Nucleus accumbens (tissue), 56 donors: ENCODE data around the gene ALS2.
"Not testable (repeated sequence)": the region's sequence is repeated elsewhere in the genome, so short reads cannot be mapped to it uniquely, and the experiment has no call there.

Experiments used
- DNase-seq, 56 donors: peaks; one replicate each; lab custom pipeline; 2025; lab: John Stamatoyannopoulos, UW

ALS2 gene

DNA sequence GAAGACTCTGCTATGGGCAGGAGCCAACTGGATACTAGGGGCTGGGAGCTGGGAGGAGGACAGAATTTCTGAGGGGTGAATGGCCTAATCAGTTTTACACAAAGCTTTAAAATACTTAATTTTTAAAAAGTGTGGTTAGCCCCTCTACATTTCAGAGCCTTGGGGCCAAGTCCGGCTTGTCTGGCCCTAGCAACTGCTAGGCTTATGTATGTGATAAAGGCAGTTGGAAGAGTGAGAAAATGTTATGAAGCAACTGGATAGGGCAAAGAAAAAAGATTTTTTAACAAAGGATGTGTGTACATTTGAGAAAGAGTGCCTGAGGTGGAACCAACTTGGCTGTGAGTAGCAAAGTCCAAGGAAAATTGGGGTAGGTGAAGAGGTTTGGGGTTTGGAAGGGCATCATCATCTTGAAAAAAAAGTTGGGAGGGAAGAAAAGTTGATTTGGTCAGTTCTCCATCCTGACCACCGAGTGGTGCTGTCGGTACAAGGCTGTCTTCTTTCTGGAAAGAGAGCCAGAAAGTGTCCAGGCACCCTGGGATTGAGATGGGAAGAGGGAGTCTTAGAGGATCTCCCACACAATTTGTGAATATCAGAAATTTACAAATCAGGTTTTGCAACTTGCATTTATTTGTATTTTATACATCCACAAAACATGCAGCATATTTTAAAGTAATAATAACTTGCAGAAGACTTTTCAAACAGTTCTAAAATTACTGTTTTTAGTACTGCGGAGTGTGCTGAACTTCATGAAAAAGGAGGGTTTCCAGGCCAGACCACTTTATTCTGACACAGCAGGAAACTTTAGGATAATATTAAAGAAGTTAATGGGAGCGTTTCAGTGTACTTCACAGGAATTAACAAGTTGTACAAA, 15.1 kb upstream of the ALS2 start:
- peak in 6 of 56 donors; percentile 0 to 21 (median 12) for DNase-seq

DNA sequence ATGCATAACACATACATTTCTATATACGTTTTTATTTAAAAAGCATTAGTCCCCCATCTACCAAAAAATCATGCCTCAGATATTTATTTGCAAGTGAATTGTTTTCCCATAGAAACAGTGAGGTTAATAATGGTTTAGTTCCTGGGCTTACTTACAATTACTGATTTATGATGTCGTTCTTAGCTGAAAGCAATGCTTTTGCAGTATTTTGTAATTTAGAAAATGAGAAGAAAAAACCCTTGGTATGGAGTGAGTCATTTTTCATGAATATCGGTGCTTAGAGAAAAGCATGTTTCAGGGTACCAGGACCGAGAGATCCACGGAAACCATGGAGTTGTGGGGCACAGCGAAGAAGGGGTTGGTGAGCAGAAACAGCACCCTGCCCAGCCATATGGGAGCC, 13.6 kb upstream of the ALS2 start:
- no peak for DNase-seq

DNA sequence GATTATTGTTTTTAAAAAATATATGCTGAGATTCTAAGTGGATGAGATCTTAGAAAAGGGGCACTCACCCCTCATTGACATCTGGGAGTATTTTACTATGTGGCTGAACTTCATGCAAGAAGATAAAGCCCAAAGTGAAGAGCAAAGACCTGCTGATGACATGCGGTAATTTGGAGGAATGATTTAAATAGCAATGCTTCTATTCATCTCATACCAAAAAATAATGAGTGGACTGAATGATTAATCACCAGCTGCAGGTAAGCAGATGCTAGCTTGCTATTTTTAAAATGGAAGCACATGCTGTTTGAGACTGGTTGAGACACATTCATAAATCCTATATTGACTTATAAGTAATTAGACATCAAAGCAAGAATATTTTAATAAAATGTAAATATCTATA, 12.9 kb upstream of the ALS2 start:
- no peak for DNase-seq

DNA sequence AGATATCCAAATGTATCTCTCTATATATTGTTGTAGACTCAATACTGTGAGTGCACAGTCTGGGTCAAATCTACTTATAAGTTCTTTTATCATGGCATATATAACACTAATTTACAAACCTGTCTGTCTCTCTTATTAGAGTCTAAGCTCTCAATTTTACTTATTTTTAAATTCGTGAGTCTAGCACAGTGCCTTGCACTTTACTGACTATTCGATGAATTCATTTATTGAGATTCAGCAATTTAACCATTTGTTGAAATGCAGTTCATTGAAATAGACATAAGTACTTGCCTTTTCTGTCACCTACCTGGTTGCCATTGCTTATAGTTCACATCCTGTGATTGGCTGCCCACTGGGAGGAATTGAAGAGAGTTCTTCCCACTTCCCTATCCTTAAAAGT, 10.3 kb upstream of the ALS2 start:
- no peak for DNase-seq

DNA sequence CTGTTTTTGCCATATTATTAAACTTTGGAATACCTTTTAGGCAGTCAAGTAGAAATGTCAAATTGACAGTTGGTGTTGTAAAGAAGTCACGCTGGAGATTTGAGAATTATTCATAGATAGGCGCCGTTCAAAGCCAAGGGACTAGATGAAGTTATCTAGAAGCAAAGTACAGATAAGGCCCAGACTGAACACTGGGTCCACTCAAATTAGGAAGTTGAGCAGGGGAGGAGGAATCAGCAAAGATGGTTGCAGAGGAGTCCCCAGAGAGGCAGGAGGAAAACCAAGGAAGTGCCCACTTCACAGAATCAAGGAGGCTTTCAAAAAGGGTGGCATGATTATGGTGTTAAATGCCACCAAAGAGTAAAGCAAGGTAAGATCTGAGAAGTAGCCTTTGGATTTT, 9.6 kb upstream of the ALS2 start:
- DNase-seq = no peak

DNA sequence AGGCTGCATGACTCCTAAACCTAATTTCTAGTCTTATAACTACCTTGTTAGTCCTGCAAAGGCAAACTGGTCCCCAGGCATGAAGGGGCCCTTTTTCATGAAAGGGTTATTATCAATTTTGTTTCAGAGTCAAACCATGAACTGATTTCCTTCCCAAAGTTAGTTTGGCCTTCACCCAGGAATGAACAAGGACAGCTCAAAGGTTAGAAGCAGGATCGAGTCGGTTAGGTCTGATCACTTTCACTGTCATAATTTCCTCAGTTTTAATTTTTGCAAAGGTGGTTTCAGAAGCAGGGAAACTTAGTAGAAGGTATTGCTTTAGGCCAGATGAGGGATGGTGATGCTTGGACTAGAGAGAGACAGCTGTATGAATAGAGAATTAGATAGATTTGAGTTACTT, 8.7 kb upstream of the ALS2 start:
- no peak for DNase-seq

DNA sequence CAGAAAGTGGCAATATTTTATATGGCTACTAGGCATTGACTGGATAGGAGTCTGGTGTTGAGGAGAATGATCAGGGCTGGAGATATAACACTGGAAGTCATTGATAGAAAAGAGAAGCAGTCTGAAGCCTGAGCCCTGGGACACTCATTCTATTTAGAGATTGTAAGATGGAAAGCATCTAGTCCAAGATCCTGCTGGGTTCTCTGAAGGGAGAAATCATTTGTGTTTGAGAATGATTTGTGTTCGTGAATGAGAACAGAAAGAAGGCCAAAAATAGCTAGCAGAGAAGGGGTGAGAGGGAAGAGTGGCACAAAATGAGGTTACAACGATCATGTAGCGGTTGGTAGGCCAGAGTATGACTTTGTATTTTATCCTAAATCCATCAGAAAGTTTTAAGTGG, 7.6 kb upstream of the ALS2 start:
- DNase-seq = no peak

DNA sequence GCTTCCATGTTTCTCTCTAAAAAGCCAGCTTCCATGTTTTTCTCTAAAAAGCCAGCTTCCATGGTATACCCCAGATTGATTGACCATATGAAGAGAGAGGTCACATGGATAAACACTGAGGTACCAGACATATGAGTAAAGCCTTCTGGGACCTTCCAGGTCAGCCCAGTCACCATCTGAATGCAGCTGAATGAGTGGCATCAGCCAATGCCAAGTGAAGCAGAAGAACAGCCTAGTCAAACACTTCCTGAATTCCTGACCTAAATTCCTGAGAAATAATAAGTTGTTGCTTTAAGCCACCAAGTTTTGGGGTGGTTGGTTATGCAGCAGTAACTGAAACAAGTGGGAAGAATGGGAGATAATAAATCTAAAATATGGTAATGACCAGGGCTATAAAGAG, 5.7 kb upstream of the ALS2 start:
- no peak for DNase-seq

DNA sequence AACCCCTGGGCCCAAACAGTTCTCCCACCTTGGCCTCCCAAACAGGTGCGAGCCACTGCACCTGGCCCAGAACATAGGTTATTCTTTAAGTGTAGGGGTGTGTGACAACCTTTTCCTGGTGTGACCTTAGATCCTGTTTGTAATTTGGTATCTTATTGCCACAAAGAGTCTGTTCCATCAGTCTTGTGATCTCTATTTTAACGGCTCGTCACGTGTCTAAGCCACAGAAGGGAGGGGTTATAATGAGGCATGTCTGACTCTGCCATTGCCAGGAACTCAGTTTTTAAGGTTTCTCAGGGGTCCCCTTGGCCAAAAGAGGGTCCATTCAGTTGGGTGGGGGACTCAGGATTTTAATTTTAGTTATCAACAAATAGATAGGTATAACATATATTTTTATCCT, 4.4 kb upstream of the ALS2 start:
- no peak for DNase-seq

DNA sequence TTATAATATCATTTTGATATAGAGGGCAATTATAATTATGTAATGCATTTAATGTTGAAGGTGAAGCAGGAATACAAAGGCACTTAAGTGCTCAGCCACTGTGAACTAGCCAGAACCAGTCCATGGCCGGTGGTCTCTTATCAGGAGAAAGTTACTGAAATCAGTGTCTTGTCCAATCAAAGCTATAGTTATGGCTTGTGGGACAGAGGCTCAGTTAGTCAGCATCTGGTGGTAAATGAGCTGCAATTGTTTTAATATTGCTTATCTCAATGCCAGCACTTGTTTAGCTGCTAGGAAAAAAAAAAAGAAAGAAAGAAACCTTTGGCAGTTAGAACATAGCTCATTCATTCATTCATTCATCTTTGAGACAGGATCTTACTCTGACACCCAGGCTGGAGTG, 3.8 kb upstream of the ALS2 start:
- no peak for DNase-seq

DNA sequence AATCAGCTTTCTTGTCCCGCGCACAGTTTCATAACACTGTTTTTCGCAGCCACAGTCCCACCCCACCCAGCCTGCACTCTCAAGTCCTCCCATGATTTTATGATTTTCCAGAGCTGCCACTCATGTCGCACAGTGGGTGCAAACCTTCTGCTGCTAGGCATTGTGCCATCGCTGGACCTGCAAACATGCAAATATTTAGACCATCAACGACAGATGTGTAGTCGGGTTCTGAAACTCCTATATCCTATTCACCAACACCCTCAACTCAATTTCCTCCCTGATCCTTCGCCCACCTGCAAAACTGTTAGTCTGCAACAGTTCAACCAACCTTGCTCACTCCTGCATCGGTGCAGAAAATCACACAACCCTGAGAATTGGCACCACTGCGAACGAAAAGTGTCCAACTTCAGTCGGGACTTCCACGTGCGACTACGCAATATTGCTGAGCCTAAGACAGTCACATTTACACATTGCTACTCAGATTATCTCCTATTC, 871 bp upstream of the ALS2 start:
- DNase-seq = peak in 39 of 56 donors; percentile 4 to 76 (median 51)

DNA sequence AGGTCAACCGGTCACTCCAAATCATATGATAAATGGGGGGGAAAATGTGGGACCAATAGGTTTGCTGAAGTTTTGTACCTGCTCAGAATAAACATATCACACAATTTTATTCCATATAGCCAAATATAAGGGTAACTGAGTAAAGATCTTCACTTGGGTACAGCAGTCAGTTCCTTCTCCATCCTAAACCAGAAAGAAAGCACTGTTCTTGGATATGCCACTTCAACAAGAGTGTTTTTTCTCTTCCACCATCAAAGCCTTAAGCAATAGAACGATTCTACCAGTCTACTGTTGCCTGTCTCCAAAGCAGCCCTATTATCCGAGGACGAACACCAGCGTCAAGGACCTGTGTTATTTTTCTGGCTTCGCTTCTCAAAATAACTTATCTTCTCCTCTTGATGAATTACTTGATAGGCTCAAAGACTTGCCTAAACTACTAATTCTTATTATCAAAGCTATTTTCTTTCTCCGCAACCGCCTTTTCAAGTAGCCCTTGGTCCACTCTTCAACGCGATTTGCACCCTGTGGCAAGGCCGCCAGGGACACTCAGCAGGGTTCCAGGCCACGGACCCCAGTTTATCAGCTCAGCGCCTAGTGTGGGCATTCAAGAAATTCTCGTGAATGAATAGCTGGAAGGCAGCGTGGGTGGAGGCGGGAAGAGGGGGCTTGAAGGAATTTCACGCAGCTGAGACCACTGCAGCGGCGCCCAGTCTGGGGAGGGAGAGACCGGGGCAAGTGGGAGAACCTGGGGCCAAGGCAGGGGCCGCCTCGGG, 646 bp downstream of the ALS2 start:
- peak in 17 of 56 donors; percentile 23 to 75 (median 48) for DNase-seq

DNA sequence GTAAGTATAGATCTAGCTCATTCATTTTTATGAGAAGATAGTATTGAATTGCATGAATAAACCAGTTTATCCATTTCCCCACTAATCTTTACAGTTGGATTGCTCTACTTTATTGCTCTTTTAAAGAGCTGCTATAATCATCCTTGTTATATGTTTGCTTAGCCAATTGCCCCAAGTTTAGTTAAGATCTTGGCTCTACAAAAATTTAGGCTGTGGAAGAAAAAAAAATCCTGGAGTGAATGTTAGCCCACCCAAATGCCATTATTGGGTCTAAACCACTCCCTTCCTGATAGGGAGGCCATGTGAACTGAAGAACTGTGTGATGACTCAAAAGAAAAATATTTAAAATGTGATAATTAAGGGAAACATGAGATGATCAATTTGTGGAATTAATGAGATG, 2.9 kb downstream of the ALS2 start:
- DNase-seq = no peak

DNA sequence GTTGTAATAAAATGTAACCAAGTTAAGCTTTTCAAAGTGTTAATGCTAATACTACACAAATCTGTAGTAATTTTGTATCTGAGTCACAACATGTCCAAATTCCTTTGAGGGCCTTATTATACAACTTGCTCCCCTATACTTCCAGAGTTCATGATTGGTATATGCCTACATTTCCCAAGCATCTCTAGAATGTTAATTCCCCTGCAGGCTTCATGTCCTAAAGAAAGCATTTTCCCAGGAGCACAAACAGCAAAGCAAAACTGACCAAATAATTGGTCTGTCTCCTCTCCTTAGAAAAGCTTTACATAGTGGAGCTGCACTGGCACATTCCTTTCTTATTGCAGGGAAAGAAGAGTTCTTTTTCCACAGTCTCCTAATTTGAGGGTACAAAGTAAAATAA, 3.7 kb downstream of the ALS2 start:
- no peak for DNase-seq

DNA sequence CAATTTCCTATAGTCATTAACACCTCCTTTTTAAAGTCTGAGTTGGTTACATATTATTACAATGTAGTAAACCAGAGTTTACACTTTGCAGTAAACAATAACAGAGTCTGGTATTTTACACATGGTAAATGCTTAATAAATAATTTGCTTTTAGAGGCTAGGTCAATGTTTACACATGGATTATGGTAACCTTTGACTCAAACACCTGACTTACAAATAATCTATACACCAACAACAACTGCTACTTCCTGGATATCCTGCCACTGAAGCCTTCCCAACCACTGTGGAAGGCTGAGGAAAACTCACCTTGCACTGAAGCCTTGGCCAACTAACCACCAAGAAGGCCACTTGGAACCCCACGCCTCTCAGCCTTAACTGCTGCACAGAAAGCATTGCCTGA, 5.4 kb downstream of the ALS2 start:
- no peak for DNase-seq

DNA sequence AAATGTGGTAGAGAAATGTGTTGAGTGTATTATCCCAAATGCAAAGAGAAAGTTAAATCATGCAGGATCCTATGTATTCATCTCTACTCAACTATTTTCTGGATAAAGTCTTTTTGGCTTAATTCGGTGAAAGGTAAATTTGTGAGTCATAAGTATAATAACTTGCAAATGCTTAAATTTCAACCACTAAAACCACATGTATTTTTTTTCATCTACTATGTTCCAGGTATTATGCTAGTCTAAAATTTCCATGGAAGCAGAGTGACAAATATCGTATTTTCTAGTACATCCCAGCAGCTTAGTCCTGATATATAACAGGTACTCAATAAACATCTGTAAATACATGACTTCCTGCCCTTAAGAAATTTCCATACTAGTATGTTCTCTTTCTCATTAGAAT, 6.2 kb downstream of the ALS2 start:
- DNase-seq = no peak

DNA sequence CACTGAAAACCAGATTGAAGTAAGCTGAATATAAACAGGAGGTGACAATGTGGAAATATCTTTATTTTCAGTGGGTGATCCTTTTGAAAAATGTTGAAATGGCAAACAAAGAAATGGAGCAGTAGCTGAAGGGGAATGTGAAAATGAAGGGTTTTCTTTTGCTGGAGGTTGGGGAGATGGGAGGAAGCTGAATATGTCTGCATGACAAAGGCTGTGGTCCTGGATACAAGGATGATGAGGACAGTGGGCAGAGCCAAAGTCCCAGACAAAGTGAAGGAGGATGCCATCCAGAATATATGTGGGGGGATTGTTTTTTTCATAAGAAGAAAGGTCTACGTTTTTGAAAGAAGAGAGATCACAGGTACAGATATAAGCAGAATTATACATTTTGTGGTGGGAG, 6.7 kb downstream of the ALS2 start:
- no peak for DNase-seq

DNA sequence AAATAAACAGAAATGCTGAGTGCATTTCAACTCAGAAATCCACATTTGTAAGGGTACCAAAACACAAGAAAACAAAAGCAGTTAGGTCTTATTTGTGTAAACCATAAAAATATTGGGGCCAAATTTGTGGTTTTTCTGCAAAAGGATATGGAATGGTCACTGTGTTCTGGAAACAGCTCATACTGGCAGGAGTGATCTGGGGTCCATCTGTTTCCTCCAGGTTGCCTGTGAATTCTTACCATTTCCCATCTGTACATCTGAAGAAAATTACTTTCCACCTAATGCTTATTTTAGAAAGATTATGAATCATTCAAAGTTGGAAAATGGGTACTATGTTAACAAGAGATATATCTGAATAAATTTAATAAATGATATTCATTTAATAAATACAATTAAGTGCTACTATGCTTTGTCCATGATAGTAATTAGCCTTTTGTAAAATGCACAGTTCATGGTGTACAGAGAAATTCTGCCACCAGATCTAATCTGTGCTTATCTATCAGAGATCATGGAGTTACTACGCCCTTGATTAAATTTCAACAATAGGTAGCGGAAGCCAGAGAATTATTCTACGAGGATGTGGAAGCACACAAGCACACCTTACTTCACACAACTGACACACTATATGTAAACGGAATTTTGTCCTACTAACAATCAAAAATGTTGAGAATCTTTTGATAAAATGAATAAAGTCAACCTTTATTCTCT, 10.9 kb downstream of the ALS2 start:
- DNase-seq = no peak

DNA sequence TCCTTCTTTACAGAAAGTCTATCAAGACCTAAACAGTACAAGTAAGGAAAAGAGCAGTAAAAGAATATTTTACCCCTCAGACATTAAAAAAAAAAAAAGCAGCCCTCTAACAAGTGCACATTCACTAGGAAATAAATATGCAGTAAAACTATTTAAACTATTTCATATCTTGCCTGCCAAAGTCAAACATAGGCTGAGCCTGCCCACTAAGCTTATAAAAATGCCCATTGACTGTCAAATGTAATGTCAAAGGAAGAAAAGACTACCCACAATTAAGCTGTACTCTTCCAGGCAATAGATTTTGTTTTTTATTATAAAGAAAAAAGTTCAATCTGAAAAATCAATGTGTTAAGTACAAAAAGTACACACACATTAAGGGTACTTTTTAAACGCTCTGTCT, 11.8 kb downstream of the ALS2 start:
- no peak for DNase-seq

DNA sequence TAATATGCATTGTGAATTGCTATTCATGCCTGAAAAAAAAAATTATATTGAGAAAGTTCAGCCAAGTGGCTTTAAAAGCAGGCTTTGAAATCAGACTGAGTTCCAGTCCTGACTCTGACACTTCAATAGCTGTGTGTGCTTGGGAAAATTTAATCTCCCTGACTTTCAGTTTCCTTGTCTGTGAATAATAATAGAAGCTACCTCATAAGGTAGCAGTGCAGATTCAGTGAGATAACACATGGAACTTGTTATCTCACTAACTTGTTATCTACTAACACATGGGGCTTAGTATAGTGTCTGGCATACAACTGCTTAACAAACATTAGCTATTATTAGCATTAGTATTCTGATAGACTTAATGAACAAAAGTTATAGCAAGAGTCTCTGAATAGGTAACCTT, 14.9 kb downstream of the ALS2 start:
- no peak for DNase-seq

DNA sequence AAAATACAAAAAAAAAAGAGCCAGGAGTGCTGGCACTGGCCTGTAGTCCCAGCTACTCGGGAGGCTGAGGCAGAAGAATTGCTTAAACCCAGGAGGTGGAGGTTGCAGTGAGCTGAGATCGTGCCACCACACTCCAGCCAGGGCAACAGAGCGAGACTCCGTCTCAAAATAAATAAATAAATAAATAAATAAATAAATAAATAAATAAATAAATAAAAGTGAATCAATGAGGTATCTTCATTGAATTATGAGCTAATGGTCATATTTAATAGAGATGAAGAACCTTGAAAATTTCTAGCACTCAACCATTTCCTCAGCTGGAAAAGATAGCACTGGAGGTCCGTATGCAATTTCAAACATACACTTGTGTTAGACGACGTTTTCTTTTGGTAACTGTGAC, 16.3 kb downstream of the ALS2 start:
- DNase-seq = not testable (repeated sequence)
